Choroid plexus epithelial cell (primary cell): ENCODE measurements around the gene AKR1A1.
A peak's percentile ranks its signal among the peaks of the same experiment; 100 is the strongest.

ENCODE experiments used
- DNase-seq: peaks from one replicate; pipeline ENCODE4 v3.0.0-alpha.2; 2010; ENCODE audit warnings: low read depth
- H3K4me3 ChIP-seq: 2 replicates; pipeline ENCODE4 v1.5.1; 2011; ENCODE audit warnings: low read depth, mild to moderate bottlenecking, control low read depth, low read length, moderate library complexity
- TF ChIP-seq, protein P1 (sequence below): conservative IDR thresholded peaks from 2 replicates; pipeline ENCODE4 v1.5.1; 2011; ENCODE audit warnings: low read depth, mild to moderate bottlenecking, control low read depth, inconsistent platforms, low read length, moderate library complexity

AKR1A1 gene

DNA sequence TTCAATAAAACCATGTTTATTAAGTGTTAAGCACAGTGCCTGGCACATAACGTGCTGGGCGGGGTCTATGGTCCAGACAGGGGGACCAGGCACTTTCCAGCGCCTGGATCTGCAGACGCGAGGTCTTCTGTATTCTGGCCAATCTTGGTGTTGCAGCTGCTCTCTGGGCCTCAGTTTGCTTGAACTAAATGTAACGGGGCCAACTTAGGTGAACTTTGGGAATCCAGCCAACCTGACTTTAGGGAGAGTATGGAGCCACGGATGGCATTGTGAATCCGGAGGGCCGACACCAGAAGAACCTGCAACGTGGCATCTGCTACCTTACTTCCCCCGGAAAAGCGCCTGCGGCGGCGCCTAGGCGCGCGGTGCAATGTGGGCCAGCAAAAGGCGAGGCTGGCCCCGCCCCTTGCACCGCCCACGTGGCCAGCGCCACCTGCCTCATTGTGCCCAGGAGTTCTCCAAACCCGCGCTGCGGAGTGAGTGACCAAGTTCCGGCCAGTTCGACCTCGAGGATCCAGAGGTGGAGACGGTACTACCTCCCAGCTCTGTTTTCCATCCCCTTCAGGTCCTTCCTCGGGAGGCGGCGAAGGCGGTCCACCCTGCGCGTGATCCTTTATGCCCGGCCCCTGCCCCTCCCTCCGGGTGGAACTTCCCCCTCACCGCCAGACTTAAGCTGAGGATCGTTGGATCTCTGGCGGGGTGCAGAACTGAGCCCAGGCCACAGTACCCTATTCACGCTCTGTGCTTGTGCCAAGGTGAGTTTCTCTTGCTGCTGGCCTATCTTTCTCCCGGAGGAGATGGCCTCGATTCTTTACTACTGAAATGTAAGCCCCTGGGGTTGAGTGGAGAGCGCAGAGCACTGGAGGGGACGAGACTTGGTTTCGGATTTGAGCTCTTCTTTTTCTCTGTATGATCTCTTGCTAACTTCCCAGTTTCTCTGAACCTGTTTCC is at the start of gene AKR1A1:
Gene AKR1A1 (plus strand): TSS at position 426 of the 951 bp plus-strand sequence. CDS start 10,969 bp downstream, outside the sequence.
- TF ChIP-seq, protein P1, sequence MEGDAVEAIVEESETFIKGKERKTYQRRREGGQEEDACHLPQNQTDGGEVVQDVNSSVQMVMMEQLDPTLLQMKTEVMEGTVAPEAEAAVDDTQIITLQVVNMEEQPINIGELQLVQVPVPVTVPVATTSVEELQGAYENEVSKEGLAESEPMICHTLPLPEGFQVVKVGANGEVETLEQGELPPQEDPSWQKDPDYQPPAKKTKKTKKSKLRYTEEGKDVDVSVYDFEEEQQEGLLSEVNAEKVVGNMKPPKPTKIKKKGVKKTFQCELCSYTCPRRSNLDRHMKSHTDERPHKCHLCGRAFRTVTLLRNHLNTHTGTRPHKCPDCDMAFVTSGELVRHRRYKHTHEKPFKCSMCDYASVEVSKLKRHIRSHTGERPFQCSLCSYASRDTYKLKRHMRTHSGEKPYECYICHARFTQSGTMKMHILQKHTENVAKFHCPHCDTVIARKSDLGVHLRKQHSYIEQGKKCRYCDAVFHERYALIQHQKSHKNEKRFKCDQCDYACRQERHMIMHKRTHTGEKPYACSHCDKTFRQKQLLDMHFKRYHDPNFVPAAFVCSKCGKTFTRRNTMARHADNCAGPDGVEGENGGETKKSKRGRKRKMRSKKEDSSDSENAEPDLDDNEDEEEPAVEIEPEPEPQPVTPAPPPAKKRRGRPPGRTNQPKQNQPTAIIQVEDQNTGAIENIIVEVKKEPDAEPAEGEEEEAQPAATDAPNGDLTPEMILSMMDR = no peak
- peak; percentile 86 for DNase-seq
- peak within 1 kb of the TSS; percentile 93 for H3K4me3 ChIP-seq

DNA sequence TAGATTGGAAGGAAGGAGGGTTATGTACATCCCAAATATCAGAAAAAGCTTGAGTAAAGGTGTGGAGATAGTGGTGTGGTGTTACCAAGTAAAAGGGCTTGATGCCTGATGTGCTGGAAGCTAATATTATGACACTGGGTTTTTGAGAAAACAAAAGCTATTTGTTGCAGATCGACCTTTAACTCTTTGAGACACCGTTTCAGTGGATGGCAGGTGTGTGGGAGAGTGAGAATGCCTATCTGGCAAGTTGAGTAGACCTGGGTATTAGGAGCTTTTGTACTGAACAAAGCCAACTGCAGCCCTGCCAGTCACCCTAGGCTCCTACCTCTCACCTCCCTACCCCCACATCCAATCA is 49.1 kb upstream of the AKR1A1 start:
- H3K4me3 ChIP-seq = no peak overlapping the region
- no peak for DNase-seq
- TF ChIP-seq, protein P1 = no peak

DNA sequence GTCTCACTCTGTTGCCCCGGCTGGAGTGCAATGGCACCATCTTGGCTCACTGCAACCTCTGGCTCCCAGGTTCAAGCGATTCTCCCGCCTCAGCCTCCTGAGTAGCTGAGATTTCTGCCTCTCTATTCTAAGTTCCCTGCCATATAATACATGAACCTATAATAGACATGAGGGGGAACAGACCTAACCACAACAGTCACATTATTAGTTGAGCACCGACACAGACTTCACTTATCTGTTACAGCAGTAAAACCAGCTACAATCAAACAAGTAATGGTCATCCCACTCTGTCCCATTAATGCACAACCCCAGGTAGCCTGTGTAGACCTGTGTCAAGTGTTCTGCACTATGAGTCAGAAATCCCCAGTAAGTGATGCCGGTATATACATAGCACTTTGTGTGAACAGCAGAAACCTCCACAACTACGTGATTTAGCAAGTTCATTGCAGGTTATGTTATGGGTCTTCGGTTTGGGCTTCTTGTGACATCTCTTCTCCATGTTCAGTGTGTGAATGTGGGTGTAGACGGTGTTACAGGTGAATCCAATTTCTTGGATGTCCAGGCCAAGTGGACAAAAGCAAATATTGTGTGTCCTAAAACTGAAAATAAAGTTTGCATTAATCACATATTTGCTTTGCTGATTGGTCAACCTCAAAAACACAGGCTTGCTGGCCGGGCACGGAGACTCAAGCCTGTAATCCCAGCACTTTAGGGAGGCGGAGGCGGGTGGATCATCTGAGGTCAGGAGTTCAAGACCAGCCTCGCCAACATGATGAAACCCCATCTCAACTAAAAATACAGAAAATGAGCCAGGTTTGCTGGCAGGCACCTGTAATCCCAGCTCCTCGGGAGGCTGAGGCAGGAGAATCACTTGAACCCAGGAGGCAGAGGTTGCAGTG is 46.9 kb upstream of the AKR1A1 start:
- no peak overlapping the region for H3K4me3 ChIP-seq
- no peak for DNase-seq
- TF ChIP-seq, protein P1 = no peak

DNA sequence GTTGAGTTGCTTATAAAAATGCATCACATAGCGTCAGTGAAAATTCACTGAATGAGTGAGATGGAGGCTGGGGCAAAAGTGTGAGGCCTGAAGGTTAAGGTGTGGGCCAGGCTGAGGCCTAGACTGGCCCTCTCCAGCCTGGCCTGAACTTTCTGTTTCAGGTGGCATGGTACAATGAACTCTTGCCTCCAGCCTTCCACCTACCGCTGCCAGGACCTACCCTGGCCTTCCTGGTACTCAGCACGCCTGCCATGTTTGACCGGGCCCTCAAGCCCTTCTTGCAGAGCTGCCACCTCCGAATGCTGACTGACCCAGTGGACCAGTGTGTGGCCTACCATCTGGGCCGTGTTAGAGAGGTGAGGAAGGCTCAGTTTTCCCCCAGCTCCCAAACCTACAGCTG is 43.4 kb upstream of the AKR1A1 start:
- TF ChIP-seq, protein P1 = no peak
- no peak overlapping the region for H3K4me3 ChIP-seq
- DNase-seq = no peak

DNA sequence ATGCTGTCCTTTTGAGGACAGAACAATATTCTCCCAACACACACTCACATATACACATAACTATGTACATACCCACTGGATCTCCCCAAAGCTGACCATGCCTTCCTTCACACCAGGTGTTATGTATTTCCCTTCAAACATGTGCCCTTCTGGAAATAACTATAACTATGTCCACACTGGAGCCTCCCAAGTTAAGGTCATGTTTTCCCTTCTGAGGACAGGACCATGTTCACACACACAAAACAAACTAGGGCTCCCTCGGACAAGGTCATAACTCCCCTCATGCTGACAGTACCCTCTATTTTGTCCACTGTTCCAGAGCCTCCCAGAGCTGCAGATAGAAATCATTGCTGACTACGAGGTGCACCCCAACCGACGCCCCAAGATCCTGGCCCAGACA is 42.7 kb upstream of the AKR1A1 start:
- DNase-seq = no peak
- TF ChIP-seq, protein P1 = no peak
- no peak overlapping the region for H3K4me3 ChIP-seq

DNA sequence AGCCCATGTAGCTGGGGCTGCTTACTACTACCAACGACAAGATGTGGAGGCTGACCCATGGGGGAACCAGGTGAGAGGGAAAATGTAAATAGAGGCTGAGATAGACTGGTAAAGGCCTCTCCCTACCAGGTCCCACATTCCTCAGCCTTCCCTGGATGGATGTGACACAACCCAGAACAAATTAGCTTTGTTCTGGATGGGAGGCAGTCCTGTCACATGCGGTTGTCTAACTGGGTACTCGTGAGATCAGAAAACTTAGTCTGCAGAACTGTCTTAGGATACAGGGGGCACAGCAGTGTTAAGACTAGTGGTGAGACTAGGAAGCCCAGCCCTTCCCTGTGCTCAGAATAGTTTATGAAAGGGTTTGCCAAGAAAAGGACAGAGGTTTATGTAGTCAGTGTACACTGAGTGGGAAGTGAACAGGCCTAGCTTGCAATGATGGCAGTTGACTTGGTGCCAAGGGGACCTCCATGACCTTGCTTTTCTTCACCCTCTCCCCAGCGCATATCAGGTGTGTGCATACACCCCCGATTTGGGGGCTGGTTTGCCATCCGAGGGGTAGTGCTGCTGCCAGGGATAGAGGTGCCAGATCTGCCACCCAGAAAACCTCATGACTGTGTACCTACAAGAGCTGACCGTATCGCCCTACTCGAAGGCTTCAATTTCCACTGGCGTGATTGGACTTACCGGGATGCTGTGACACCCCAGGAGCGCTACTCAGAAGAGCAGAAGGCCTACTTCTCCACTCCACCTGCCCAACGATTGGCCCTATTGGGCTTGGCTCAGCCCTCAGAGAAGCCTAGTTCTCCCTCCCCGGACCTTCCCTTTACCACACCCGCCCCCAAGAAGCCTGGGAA is 42.1 kb upstream of the AKR1A1 start:
- no peak overlapping the region for H3K4me3 ChIP-seq
- peak; percentile 37 for DNase-seq
- TF ChIP-seq, protein P1 = peak; percentile 27
